ENCODE results near the gene IL18R1. TPM values are rescaled to one million over a fixed set of nuclear protein-coding genes. Genes with fewer than 3 reads are reported as not detected.

Gene IL18R1
- total RNA-seq, 1 experiment from 2014 or later = not detected

- no peak for DNase-seq
- H3K27me3 ChIP-seq = no peaks in the 10 kb centered on the region
- no peaks in the 10 kb centered on the region for H3K36me3 ChIP-seq
- H3K9me3 ChIP-seq = no peaks in the 10 kb centered on the region
- H3K4me3 ChIP-seq = no peak overlapping the region
Observed at GRCh38 chr2:102399499-102400141, 44.0 kb downstream of the IL18R1 start.

- H3K27me3 ChIP-seq = no peaks in the 10 kb centered on the region; the same call in 1 of the 2 replicates
- no peak overlapping the region for H3K4me3 ChIP-seq
- H3K36me3 ChIP-seq = no peaks in the 10 kb centered on the region
- no peak for DNase-seq
- no peaks in the 10 kb centered on the region for H3K9me3 ChIP-seq
Observed at GRCh38 chr2:102401456-102401855, 45.9 kb downstream of the IL18R1 start.

GRCh38 chr2:102401865-102402264 lies 46.3 kb downstream of the IL18R1 start:
- Histone ChIP-seq H3K9me3 (no peaks in the 10 kb centered on the region), H3K36me3 (no peaks in the 10 kb centered on the region), H3K27me3 (no peaks in the 10 kb centered on the region; the same call in 1 of the 2 replicates), H3K4me3 (no peak overlapping the region)
- no peak for DNase-seq

- DNase-seq = no peak
- Histone ChIP-seq H3K27me3 (no peaks in the 10 kb centered on the region; the same call in 1 of the 2 replicates), H3K9me3 (no peaks in the 10 kb centered on the region), H3K36me3 (no peaks in the 10 kb centered on the region), H3K4me3 (no peak overlapping the region)
Observed at GRCh38 chr2:102410952-102411351, 55.4 kb downstream of the IL18R1 start.

GRCh38 chr2:102412199-102412598 lies 56.6 kb downstream of the IL18R1 start:
- Histone ChIP-seq H3K36me3 (no peaks in the 10 kb centered on the region), H3K4me3 (no peak overlapping the region), H3K27me3 (no peaks in the 10 kb centered on the region), H3K9me3 (no peaks in the 10 kb centered on the region)
- no peak for DNase-seq

GRCh38 chr2:102417946-102418345 lies 62.4 kb downstream of the IL18R1 start:
- no peak for DNase-seq
- H3K27me3 ChIP-seq = no peaks in the 10 kb centered on the region; the same call in none of the 2 replicates
- no peak overlapping the region for H3K4me3 ChIP-seq
- H3K9me3 ChIP-seq = no peaks in the 10 kb centered on the region
- no peaks in the 10 kb centered on the region for H3K36me3 ChIP-seq

- DNase-seq = no peak
- Histone ChIP-seq H3K4me3 (no peak overlapping the region), H3K27me3 (no peaks in the 10 kb centered on the region; the same call in none of the 2 replicates), H3K36me3 (no peaks in the 10 kb centered on the region), H3K9me3 (no peaks in the 10 kb centered on the region)
Observed at GRCh38 chr2:102418421-102418961, 62.9 kb downstream of the IL18R1 start.

GRCh38 chr2:102420290-102420689 lies 64.7 kb downstream of the IL18R1 start:
- Histone ChIP-seq H3K4me3 (no peak overlapping the region), H3K36me3 (no peaks in the 10 kb centered on the region), H3K27me3 (no peaks in the 10 kb centered on the region; the same call in none of the 2 replicates), H3K9me3 (no peaks in the 10 kb centered on the region)
- no peak for DNase-seq

GRCh38 chr2:102421890-102422759 lies 66.5 kb downstream of the IL18R1 start:
- Histone ChIP-seq H3K4me3 (no peak overlapping the region), H3K27me3 (no peaks in the 10 kb centered on the region; the same call in none of the 2 replicates), H3K9me3 (no peaks in the 10 kb centered on the region), H3K36me3 (no peaks in the 10 kb centered on the region)
- no peak for DNase-seq

- no peaks in the 10 kb centered on the region; the same call in none of the 2 replicates for H3K27me3 ChIP-seq
Observed at GRCh38 chr2:102422910-102423309, 67.3 kb downstream of the IL18R1 start, which contains the start of gene IL18RAP. IL18RAP (plus strand) TSS chr2:102423160; CDS start chr2:102423278, 118 bp downstream.

GRCh38 chr2:102423368-102423767 lies 67.8 kb downstream of the IL18R1 start:
- no peak for DNase-seq
- Histone ChIP-seq H3K9me3 (no peaks in the 10 kb centered on the region), H3K4me3 (no peak overlapping the region), H3K36me3 (no peaks in the 10 kb centered on the region), H3K27me3 (no peaks in the 10 kb centered on the region; the same call in none of the 2 replicates)

More at GRCh38 chr2:102422910-102423309, 67.3 kb downstream of the IL18R1 start, which contains the start of gene IL18RAP:
- H3K36me3 ChIP-seq = no peaks in the 10 kb centered on the region
- no peak within 1 kb of the TSS for H3K4me3 ChIP-seq
- no peak for DNase-seq
- no peaks in the 10 kb centered on the region for H3K9me3 ChIP-seq

GRCh38 chr2:102424754-102425153 lies 69.2 kb downstream of the IL18R1 start:
- no peaks in the 10 kb centered on the region for H3K9me3 ChIP-seq
- no peaks in the 10 kb centered on the region for H3K36me3 ChIP-seq
- no peak for DNase-seq
- H3K4me3 ChIP-seq = no peak overlapping the region
- peaks cover 4% of the 10 kb centered on the region; the same call in 1 of the 2 replicates for H3K27me3 ChIP-seq

GRCh38 chr2:102425441-102426132 lies 70.0 kb downstream of the IL18R1 start:
- no peak overlapping the region for H3K4me3 ChIP-seq
- peaks cover 6% of the 10 kb centered on the region for H3K27me3 ChIP-seq

GRCh38 chr2:102427249-102427648 lies 71.7 kb downstream of the IL18R1 start:
- Histone ChIP-seq H3K36me3 (no peaks in the 10 kb centered on the region), H3K27me3 (peaks cover 8% of the 10 kb centered on the region), H3K9me3 (no peaks in the 10 kb centered on the region), H3K4me3 (no peak overlapping the region)
- DNase-seq = no peak

More at GRCh38 chr2:102425441-102426132, 70.0 kb downstream of the IL18R1 start:
- H3K36me3 ChIP-seq = no peaks in the 10 kb centered on the region
- H3K9me3 ChIP-seq = no peaks in the 10 kb centered on the region
- no peak for DNase-seq

GRCh38 chr2:102428573-102428972 lies 73.0 kb downstream of the IL18R1 start:
- peaks cover 8% of the 10 kb centered on the region for H3K27me3 ChIP-seq
- H3K36me3 ChIP-seq = no peaks in the 10 kb centered on the region
- DNase-seq = no peak
- no peak overlapping the region for H3K4me3 ChIP-seq
- H3K9me3 ChIP-seq = no peaks in the 10 kb centered on the region

GRCh38 chr2:102432386-102432785 lies 76.8 kb downstream of the IL18R1 start:
- no peaks in the 10 kb centered on the region for H3K36me3 ChIP-seq
- no peak for DNase-seq
- H3K27me3 ChIP-seq = peaks cover 8% of the 10 kb centered on the region
- H3K4me3 ChIP-seq = no peak overlapping the region
- H3K9me3 ChIP-seq = no peaks in the 10 kb centered on the region

All from MG63 (cell line).